Vagina (tissue), 2 donors: ENCODE measurements around the gene MTMR12.

Source experiments
- POLR2AphosphoS5 ChIP-seq, 2 donors: sonication (generic); formaldehyde crosslinking; IDR thresholded peaks; one replicate each; pipeline ENCODE4 v1.9.0; 2017; ENCODE audit warnings: antibody characterized with exemption in 2 of 2, mild to moderate bottlenecking in 2 of 2, low read depth in 1 of 2; ENCODE audit not compliant: insufficient read depth in 1 of 2
- TF ChIP-seq, protein P1 (sequence below), 3 experiments: fragments of 450-650 bp in 2 of 3; fragments of 200-600 bp in 1 of 3; sonication (generic) in 1 of 3; IDR thresholded peaks; one replicate each; pipeline ENCODE4 v1.5.1; 2017 to 2019; ENCODE audit warnings: antibody characterized with exemption in 3 of 3, mild to moderate bottlenecking in 2 of 3, moderate library complexity in 2 of 3

DNA sequence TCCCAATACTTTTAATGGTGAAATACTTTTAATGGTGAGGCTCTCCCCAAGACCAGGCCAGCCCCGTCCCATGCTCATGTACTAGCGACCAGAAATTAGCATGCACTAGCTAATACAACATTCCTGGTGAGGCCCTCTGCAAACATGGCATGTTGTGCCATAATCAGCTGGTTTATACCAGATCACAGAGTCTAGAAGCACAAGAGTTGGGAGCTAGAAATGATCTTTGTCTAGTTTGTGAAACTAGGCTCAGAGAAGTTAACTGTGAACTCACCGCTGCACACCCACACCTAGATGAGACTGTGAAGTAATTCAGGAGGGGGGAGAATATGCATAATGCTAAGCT lies 37.4 kb downstream of the MTMR12 start:
- TF ChIP-seq, protein P1, sequence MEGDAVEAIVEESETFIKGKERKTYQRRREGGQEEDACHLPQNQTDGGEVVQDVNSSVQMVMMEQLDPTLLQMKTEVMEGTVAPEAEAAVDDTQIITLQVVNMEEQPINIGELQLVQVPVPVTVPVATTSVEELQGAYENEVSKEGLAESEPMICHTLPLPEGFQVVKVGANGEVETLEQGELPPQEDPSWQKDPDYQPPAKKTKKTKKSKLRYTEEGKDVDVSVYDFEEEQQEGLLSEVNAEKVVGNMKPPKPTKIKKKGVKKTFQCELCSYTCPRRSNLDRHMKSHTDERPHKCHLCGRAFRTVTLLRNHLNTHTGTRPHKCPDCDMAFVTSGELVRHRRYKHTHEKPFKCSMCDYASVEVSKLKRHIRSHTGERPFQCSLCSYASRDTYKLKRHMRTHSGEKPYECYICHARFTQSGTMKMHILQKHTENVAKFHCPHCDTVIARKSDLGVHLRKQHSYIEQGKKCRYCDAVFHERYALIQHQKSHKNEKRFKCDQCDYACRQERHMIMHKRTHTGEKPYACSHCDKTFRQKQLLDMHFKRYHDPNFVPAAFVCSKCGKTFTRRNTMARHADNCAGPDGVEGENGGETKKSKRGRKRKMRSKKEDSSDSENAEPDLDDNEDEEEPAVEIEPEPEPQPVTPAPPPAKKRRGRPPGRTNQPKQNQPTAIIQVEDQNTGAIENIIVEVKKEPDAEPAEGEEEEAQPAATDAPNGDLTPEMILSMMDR (IDR thresholded peaks at IDR 0.05), result no peak
- no peak for TF ChIP-seq POLR2AphosphoS5 (IDR thresholded peaks at IDR 0.05; ENCODE audit: insufficient read depth in 1 of 2, low read depth in 1 of 2)
